ENCODE results near the gene PRDM16. TPM values are rescaled to one million over a fixed set of nuclear protein-coding genes. Genes with fewer than 3 reads are reported as not detected.

The PRDM16 gene
- total and polyA plus RNA-seq, 2 of the 13 experiments (the other 11 are each of a cell fraction or from before 2014, with no cell fraction given): 0.15 to 0.81 TPM

- TF ChIP-seq ZBTB33 (CRISPR knock-in tag; IDR thresholded peaks at IDR 0.05) (peak; percentile 38; the same call in 1 of the 2 replicates), ZNF329 (CRISPR knock-in tag; IDR thresholded peaks at IDR 0.05; ENCODE audit: low read depth) (no peak), ZBTB7B (CRISPR knock-in tag; IDR thresholded peaks at IDR 0.05) (0 out of 2 replicates have a peak, but pooled peaks have one; percentile 20), NRL (CRISPR knock-in tag; IDR thresholded peaks at IDR 0.05; ENCODE audit: borderline replicate concordance) (0 out of 2 replicates have a peak, but pooled peaks have one; percentile 18), SRSF1 (optimal IDR thresholded peaks at IDR 0.05; ENCODE audit: low read depth, low read length) (peak; percentile 39), RARA (CRISPR knock-in tag; IDR thresholded peaks at IDR 0.05) (peak; percentile 55), PATZ1 (CRISPR knock-in tag; IDR thresholded peaks at IDR 0.05) (peak; percentile 50; the same call in 1 of the 2 replicates), HNF4A (CRISPR knock-in tag; IDR thresholded peaks at IDR 0.05) (0 out of 2 replicates have a peak, but pooled peaks have one; percentile 8), MAFK (conservative IDR thresholded peaks at IDR 0.05 in 1 of 2, IDR thresholded peaks at IDR 0.05 in 1 of 2; ENCODE audit: low read length in 2 of 2) (no peak), HNRNPL (IDR thresholded peaks at IDR 0.05; ENCODE audit: low read depth, low read length) (peak; percentile 96), HDAC1 (CRISPR knock-in tag; IDR thresholded peaks at IDR 0.05) (0 out of 2 replicates have a peak, but pooled peaks have one; percentile 15), SP1 (IDR thresholded peaks at IDR 0.05) (no peak), SP1 (CRISPR knock-in tag; IDR thresholded peaks at IDR 0.05) (no peak), TCF7 (IDR thresholded peaks at IDR 0.05; ENCODE audit: low read depth) (0 out of 2 replicates have a peak, but pooled peaks have one; percentile 19)
- 38% methylated on average over 14 of the region's 15 CpGs for WGBS (ENCODE audit: low lambda C conversion rate)
- peaks cover 9% of the 10 kb centered on the region for H3K9me3 ChIP-seq (ENCODE audit: low read length)
- no peak overlapping the region for H2AFZ ChIP-seq (ENCODE audit: low read length)
- no peak overlapping the region for H3K4me3 ChIP-seq (replicated peaks in 1 of 3; ENCODE audit: insufficient read depth in 1 of 3, low read depth in 2 of 3, low read length in 3 of 3)
- no peaks in the 10 kb centered on the region for H3K27me3 ChIP-seq (ENCODE audit: control insufficient read depth in 1 of 2, insufficient read depth in 2 of 2, low read length in 2 of 2)
- H3K27ac ChIP-seq (ENCODE audit: extremely low read length, insufficient read depth, low read length): peak overlapping the region; percentile 9
- H3K4me2 ChIP-seq (ENCODE audit: low read depth, low read length): peak overlapping the region; percentile 62
- DNase-seq (ENCODE audit: low spot score): no peak
- no peaks in the 10 kb centered on the region for H4K20me1 ChIP-seq (ENCODE audit: insufficient read depth, low read length)
- in situ Hi-C loops (cut with HindIII; ENCODE audit: extremely low pct_ligation_motif_present, low pct_unique_long_range_greater_than_20kb) (no loop called here), intact Hi-C loops (cut with micrococcal nuclease; ENCODE audit: unreplicated experiment) (loop anchor here (2.0 kb wide), 2 partner anchors 28 to 56 kb away; no protein-coding TSS in a partner anchor)
- ChIA-PET POLR2A (interaction anchor here (0.8 to 5.4 kb wide), 8 partner anchors 9 to 55 kb away, joined by 3 to 78 read pairs (median 12); no protein-coding TSS in a partner anchor), CTCF (ENCODE audit: low intra/inter-chr PET ratio, low total read pairs) (interaction anchor here (1.4 to 2.1 kb wide), 2 partner anchors 28 to 55 kb away, joined by 6 to 8 read pairs; no protein-coding TSS in a partner anchor)
- no peaks in the 10 kb centered on the region for H3K79me2 ChIP-seq (ENCODE audit: insufficient read depth, low read length)
- peaks cover 61% of the 10 kb centered on the region for H3K4me1 ChIP-seq (ENCODE audit: insufficient read depth, low read length)
- no peaks in the 10 kb centered on the region for H3K36me3 ChIP-seq (replicated peaks in 1 of 2; ENCODE audit: control insufficient read depth in 1 of 2, insufficient read depth in 2 of 2, low read length in 2 of 2)
- FAIRE-seq: no peak
- no peak overlapping the region for H3K9ac ChIP-seq (ENCODE audit: insufficient read depth, low read depth, low read length)
- no TSS peak for BruUV-seq (replicated peaks)
- no peak for ATAC-seq
These were observed 279.3 kb downstream of the PRDM16 start for GRCh38 chr1:3348196-3348865.
